GM12874 (cell line): ENCODE data around the gene RNF26.

Experiments
- TF ChIP-seq, protein P1 (sequence below): IDR thresholded peaks from 2 replicates; pipeline ENCODE4 v1.5.1; 2011; ENCODE audit warnings: low read depth, mild to moderate bottlenecking, control low read depth, low read length, moderate library complexity; ENCODE audit not compliant: insufficient read depth

The RNF26 gene

DNA sequence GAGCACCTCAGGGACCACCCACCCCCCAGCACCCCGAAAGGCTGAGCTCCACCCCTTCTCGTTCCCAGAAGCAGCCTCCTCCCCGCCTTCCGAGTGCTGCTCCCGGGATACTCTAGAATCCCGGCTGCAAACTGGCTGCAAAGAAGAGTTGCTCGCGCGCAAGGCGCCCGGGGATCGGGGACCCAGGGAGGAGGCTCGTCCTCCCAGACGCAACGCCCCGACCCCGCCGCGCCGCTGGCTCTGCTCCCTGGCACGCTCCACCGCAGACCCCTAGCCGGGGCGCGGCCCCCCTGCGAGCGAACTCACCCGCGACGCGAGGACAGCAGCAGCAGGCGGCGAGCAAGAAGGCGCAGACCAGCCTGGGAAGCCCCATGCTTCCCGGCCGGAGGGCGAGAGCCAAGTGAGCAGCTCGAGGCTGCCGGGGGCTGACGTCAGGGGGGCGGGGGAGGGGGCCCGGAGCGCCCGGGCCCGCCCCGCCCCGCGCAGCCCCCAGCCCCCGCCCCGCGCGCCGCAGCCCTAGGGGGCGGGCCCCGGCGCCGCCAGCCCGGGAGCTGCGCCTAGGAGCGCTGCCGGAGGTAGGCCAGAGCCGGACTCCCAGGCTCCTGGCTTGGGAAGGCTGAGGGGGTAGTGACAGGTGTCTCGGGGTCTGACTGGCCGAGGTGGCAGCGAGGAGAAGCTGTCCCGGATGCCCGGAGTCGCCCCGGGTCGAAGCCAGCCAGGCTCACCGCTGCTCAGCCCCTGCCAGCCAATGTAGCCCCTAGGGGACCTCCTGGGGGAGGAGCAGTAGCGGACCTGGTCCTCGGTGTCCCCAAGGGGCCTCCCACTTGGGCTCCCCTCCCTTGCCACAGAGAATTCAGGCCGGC, 17.4 kb upstream of the RNF26 start, which contains the start of gene MCAM:
MCAM (minus strand) TSS at position 402 of the 863 bp plus-strand sequence; CDS start at position 373, 29 bp downstream.
- TF ChIP-seq, protein P1, sequence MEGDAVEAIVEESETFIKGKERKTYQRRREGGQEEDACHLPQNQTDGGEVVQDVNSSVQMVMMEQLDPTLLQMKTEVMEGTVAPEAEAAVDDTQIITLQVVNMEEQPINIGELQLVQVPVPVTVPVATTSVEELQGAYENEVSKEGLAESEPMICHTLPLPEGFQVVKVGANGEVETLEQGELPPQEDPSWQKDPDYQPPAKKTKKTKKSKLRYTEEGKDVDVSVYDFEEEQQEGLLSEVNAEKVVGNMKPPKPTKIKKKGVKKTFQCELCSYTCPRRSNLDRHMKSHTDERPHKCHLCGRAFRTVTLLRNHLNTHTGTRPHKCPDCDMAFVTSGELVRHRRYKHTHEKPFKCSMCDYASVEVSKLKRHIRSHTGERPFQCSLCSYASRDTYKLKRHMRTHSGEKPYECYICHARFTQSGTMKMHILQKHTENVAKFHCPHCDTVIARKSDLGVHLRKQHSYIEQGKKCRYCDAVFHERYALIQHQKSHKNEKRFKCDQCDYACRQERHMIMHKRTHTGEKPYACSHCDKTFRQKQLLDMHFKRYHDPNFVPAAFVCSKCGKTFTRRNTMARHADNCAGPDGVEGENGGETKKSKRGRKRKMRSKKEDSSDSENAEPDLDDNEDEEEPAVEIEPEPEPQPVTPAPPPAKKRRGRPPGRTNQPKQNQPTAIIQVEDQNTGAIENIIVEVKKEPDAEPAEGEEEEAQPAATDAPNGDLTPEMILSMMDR, result no peak

DNA sequence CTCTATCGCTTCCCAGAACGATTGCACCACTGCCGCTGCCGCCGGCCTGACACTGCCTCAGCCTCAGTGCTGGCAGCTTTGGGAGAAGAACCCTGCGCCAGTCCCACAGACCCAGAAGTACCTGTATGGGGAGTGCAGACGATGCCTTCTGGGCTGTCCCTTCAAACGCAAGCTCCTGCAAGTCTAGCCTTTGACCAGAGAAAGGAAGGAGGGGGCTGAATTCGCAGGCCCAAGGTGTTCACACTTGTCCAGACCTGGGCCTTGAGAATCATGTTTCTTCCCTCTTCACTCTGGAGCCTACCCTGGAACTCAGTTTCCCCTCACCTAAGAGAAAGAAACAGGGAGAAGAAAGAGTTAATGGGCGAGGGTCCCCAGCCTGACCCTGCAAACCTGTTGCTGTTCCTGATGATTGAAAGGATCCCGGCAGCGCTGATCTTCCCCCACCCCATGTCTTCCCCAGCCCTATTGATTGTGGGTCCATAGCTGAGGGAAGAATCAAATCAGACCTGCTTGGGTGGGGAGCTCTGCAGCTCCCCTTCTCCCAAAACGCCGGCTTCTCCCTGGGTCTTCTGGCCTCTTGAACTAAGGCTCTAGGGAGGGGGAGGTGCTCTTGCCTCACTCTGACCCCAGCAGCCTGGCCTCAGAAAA, 16.6 kb upstream of the RNF26 start:
- TF ChIP-seq, protein P1, result no peak

DNA sequence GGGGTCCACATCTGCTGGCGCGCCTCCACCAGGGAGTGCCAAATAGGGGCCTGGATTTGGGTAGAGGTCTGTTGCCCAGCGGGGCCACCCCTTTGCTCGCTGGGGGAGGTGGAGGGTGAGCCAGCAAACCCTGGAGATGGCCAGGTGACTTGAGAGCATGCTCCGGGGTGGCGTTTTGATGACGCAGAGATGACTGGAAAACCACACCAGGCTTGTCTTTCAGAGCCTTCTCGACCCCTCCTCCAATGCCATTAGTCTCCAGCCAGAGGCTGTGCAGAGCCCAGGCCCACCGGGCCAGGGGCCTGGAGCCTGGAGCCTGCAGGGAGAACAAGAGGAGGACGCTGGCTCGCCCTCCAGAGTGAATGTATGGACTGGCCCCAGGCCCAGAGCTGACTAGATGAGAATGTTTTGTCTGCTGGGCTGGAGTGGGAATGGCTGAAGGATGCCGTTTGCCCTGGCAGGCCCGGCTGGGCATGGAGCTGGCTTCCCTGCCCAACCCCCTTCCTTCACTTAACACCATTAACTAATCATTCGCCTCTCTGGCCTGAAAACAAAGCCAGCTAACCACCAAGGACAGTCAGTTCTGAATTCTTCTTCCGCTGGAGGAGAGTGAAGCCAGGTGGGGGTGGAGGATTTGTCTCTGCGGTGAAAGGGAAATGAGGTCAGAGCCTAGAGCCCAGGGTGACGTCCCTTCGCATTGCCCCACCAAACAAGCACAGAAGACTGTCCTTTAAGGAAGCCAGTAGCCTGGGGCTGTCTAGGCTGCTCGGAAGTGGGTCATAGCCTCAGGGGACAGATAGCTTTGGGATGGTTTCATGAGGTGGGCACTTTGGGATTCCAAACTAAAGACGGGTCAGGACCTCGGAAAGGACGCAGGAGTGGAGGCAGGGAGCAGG, 15.8 kb upstream of the RNF26 start:
- TF ChIP-seq, protein P1, result no peak

DNA sequence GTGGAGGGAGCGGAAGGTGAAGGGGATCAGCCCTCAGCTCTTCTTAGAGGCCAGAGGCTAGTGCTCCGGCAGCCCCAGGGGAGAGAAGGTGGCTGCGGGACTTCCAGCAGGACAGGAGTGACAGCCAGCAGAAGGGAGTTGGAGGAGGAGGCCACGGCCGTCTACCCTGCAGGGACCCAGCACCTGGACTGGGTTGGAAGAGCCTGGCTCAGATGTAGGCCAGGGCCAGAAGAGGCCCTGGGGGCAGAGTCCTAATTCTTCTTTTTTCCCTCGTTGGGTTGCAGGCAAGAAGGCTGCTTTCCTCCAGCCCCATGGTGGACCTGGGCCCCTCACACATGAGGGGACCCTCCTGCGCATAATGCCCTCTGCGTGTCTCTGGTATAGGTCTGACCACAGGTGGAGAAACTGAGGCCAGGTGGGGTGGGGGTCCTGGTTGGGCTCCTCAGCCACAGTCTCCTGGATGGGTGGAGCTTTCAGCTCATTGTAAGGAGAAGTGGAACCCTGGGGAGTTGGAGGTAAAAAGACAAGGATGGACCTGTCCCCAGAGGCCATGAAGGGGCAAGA, 15.1 kb upstream of the RNF26 start:
- TF ChIP-seq, protein P1, result no peak

DNA sequence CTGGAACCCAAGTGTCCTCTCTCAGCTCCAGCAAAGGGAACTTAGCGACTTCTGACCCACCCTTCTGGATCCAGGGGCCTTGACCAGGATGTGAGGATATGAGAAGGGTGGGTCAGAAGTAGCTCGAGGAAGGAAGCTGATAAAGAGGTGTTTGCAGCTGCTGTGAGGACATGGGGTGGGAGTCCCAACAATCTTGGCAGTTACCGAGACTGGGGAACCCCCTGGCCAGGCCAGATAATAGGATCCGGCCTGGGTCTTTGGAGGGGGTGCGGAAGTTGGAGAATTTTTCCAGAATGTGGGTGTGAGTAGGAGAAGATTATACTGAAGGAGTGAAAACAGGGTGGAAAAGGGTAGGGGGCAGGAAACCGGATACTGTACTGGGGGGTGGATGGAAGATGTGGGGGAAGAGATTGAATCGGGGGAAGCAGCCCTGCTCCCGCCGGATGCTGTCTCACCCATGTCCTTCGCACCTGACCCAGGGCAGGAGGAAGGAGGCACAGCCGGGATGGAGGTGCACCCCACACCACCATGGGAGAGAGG, 14.6 kb upstream of the RNF26 start:
- TF ChIP-seq, protein P1, result no peak

DNA sequence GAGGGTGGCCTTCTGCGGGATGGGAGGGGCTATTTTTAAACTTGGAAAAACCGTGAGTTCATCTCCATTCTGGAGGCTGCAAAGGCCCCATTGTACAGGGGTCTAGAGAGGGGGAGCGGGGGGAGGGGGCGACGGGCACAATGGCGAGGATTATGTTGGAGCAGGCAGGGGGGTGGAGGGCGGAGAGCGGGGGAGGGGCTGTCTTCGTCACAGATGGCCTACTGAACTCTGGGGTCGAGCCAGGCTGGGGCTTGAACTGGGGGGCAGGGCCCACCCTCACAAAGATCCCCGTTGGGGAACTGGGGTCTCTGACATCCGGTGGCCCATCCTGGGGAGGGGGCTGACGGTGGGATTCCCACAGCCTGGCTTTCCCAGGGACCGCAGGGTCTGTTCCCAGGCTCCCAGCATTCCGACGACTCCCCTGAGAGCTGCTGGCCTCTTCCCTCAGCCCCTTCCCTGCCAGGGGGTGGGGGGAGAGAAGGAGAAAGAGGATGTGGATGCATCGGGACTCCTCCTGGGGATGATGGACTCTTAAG, 14.0 kb upstream of the RNF26 start:
- TF ChIP-seq, protein P1, result no peak
